ENCODE data around the gene TEDDM1.
"Not testable (repeated sequence)": the region's sequence is repeated elsewhere in the genome, so short reads cannot be mapped to it uniquely, and the experiment has no call there.

TEDDM1 gene

GRCh38 chr1:182380199-182380598 lies 20.3 kb downstream of the TEDDM1 start:
- DNase-seq (ENCODE audit: low read depth in 2 of 2), result no peak

GRCh38 chr1:182379781-182380180 lies 20.7 kb downstream of the TEDDM1 start:
- not testable (repeated sequence) for DNase-seq (ENCODE audit: low read depth in 2 of 2)

- DNase-seq (ENCODE audit: low read depth in 2 of 2), result no peak
Measured at GRCh38 chr1:182376936-182377574, 23.4 kb downstream of the TEDDM1 start.

GRCh38 chr1:182374101-182374834 lies 26.2 kb downstream of the TEDDM1 start:
- no peak for DNase-seq (ENCODE audit: low read depth in 2 of 2)

DNA sequence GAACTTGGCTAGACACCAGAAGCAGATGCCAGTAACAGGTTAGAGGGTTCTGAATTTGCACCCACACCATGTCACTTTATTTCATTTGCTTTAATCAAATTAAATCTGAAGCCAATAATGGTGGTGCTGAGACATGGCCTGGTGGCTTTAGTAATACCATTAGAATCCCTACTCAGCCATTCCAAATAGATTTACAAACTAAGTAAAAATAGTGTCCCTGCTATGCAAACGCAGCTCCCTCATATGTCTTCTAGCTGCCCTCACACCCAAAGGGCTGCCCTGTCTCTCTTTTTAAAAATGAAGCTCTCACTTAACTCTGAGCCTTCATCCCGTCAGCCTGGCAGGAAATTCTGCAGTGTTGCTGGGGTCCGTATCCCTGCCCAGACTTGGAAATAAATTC lies 29.9 kb downstream of the TEDDM1 start:
- DNase-seq (ENCODE audit: low read depth in 2 of 2), result no peak

- no peak for DNase-seq (ENCODE audit: low read depth in 2 of 2)
Measured at GRCh38 chr1:182368903-182369302, 31.6 kb downstream of the TEDDM1 start.

- DNase-seq (ENCODE audit: low read depth in 2 of 2), result no peak
Measured at GRCh38 chr1:182368358-182368757, 32.1 kb downstream of the TEDDM1 start.

DNA sequence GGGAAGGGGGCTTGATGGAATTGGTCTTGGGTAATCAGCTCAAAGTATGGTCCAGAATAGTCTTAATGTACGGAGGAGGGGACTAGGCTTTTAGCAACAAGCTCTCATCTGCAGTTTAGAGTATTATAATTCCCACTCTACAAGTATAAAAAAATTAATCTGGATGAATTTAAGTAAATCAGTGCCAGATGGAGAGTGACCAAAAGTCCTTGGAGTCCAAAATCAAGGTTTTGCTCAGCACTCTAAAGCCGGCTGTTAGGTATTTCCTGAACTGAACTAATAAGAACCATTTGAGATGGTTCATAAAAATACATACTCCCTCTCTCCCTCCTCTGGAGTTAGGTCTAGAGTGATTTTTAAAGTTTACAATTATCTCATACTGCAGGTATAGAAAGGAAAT lies 32.5 kb downstream of the TEDDM1 start:
- DNase-seq (ENCODE audit: low read depth in 2 of 2), result no peak

DNA sequence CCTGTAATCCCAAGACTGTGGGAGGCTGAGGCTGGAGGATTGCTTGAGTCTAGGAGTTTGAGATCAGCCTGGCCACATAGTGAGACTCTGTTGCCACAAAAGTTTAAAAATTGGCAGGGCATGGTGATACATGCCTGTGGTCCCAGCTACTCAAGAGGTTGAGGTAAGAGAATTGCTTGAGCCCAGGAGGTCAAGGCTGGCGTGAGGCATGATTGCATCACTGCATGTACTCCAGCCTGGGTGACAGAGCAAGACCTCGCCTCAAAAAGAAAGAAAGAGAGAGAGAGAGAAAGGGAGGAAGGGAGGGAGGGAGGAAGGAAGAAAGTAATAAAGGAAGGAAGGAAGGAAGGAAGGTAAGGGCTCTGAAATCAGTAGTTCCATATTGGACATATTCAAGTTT lies 33.9 kb downstream of the TEDDM1 start:
- DNase-seq (ENCODE audit: low read depth in 2 of 2), result no peak

- no peak for DNase-seq (ENCODE audit: low read depth in 2 of 2)
Measured at GRCh38 chr1:182359645-182360044, 40.8 kb downstream of the TEDDM1 start.

DNA sequence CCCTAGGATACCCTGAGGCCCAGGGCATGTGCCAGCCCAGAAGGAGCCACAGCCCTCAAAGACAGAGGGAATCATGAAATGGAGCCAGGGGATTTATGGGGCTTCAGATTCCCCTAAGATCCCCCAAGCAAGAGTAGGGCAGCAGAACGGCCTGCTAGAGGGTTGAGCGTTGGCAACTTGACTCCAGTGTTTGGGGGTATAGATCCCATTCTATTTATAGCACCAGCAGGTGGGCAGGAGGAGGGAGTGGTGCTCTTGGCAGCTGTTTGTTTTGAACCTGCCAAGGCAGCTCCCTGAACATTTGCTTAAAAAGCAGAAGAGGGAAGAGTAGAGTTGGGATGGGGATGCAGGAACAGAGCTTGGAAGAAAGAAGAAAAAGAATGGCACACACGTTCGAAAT lies 42.6 kb downstream of the TEDDM1 start:
- no peak for DNase-seq (ENCODE audit: low read depth in 2 of 2)

GRCh38 chr1:182357171-182357570 lies 43.3 kb downstream of the TEDDM1 start:
- DNase-seq (ENCODE audit: low read depth in 2 of 2), result no peak

DNA sequence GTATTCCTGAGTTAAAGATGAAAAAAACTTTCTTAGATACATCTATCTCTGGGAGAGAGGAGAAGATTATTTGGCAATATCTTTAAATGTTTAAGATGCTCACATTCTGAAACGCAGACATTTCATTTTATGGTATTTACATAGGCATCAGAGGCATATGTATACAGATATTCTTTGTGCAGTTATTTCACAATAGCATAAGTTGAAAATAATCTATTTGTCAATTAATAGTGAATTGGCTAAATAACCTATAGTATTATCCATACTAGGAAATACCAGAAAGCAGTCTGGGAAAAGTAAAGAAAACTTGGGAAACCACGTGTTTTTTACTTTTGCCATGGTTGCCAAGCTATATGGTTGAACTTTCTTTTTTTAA lies 44.8 kb downstream of the TEDDM1 start:
- no peak for DNase-seq (ENCODE audit: low read depth in 2 of 2)

- DNase-seq (ENCODE audit: low read depth in 2 of 2), result no peak
Measured at GRCh38 chr1:182351790-182352364, 48.6 kb downstream of the TEDDM1 start.

GRCh38 chr1:182350839-182351238 lies 49.6 kb downstream of the TEDDM1 start:
- DNase-seq (ENCODE audit: low read depth in 2 of 2), result no peak

DNA sequence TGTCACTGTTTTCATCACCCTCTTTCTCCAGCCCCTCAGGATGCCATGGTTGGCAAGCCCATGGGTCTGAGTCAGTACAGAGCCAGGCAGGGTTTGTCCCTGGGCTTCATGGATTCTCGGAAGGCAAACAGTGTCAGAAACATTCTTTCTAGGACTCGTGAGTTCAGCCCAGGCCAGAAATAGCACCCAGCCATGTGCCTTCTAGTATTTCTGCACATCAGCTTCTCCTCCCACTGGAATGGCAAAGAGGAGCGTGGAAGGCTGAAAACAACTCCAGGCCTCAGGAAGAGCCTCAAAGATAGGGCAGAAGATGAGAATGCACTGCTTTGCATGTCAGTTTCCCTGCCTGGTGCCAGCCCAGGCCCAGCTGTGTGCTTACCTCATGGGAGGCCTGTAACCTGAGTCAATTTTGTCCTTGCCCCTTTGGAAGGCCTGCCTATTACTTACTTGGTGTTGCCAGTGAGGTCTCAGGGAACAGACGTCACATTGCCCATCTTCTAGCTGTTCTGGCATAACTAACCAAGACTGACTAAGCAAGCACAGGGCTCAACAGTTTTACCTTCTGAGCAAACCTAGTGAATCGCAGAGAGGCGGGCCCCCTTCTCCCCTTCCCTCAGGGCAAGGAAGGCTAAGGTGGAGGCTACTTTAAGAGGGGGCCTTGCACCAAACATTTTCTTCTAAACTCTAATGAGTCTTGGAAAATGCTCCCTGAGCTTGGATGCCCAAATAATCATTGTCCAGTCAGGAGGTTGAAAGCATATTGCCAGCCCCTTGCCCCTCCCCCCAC lies 51.3 kb downstream of the TEDDM1 start:
- no peak for DNase-seq (ENCODE audit: low read depth in 2 of 2)

Data from stimulated activated CD8-positive, alpha-beta memory T cell treated with anti-CD3 and anti-CD28 coated beads, Interleukin-2, amount 100 ng/mL, for 1 hour (primary cell).